AML-193 (cell line): ENCODE data around the gene CMBL.
"Not testable (repeated sequence)": the region's sequence is repeated elsewhere in the genome, so short reads cannot be mapped to it uniquely, and the experiment has no call there.

Source experiments
- DNase-seq, 2 experiments: peaks; one replicate each; lab custom pipeline; 2025; lab: John Stamatoyannopoulos, UW

The CMBL gene

GRCh38 chr5:10285362-10285761 is 22.3 kb downstream of the CMBL start:
- DNase-seq = not testable (repeated sequence)

- peak; percentile 50 to 57 for DNase-seq
Observed at GRCh38 chr5:10283927-10284635, 23.6 kb downstream of the CMBL start.

- DNase-seq = no peak
Observed at GRCh38 chr5:10279925-10280720, 27.6 kb downstream of the CMBL start.

GRCh38 chr5:10279328-10279727 is 28.4 kb downstream of the CMBL start:
- no peak for DNase-seq

- no peak for DNase-seq
Observed at GRCh38 chr5:10278658-10279279, 28.9 kb downstream of the CMBL start.

GRCh38 chr5:10277773-10278630 is 29.7 kb downstream of the CMBL start:
- no peak for DNase-seq

- no peak for DNase-seq
Observed at GRCh38 chr5:10276691-10277090, 31.0 kb downstream of the CMBL start.

- DNase-seq = no peak
Observed at GRCh38 chr5:10275991-10276390, 31.7 kb downstream of the CMBL start.

GRCh38 chr5:10275460-10275859 is 32.2 kb downstream of the CMBL start:
- no peak for DNase-seq

GRCh38 chr5:10272875-10273209 is 34.9 kb downstream of the CMBL start:
- not testable (repeated sequence) for DNase-seq

- DNase-seq = no peak
Observed at GRCh38 chr5:10272053-10272874, 35.4 kb downstream of the CMBL start.

GRCh38 chr5:10268100-10268499 is 39.6 kb downstream of the CMBL start:
- no peak for DNase-seq

GRCh38 chr5:10266839-10267238 is 40.9 kb downstream of the CMBL start:
- DNase-seq = no peak

GRCh38 chr5:10266137-10266536 is 41.6 kb downstream of the CMBL start:
- DNase-seq = peak in 1 of 2 experiments; percentile 7

- DNase-seq = no peak
Observed at GRCh38 chr5:10265245-10266109, 42.2 kb downstream of the CMBL start.

- DNase-seq = no peak
Observed at GRCh38 chr5:10264604-10265003, 43.1 kb downstream of the CMBL start.

- no peak for DNase-seq
Observed at GRCh38 chr5:10262995-10263394, 44.7 kb downstream of the CMBL start.

- DNase-seq = no peak
Observed at GRCh38 chr5:10262121-10262774, 45.5 kb downstream of the CMBL start.

- DNase-seq = no peak
Observed at GRCh38 chr5:10261065-10261464, 46.6 kb downstream of the CMBL start.

- DNase-seq = no peak
Observed at GRCh38 chr5:10259899-10260298, 47.8 kb downstream of the CMBL start.
